CD14-positive monocyte (primary cell): Measurements from ENCODE around the gene DHRS12. TPM values are rescaled to one million over a fixed set of nuclear protein-coding genes. Genes with fewer than 3 reads are reported as not detected.

Experiments
- DNase-seq, 3 donors: peaks; one replicate each; pipeline ENCODE4 v3.0.0-alpha.2; 2011 to 2022
- H2AFZ ChIP-seq: 2 replicates; pipeline ENCODE4 v1.6.0; 2012; ENCODE audit warnings: mild to moderate bottlenecking, low read depth, low read length, inconsistent platforms; ENCODE audit not compliant: insufficient read depth, poor library complexity, severe bottlenecking
- H3K27ac ChIP-seq, 2 donors: 1 replicate in 1 of 2; 2 replicates in 1 of 2; pipeline ENCODE4 v1.5.1; 2012 to 2013; ENCODE audit warnings: low read length in 2 of 2, control low read depth in 1 of 2, inconsistent platforms in 1 of 2, low read depth in 1 of 2, mild to moderate bottlenecking in 1 of 2
- H3K27me3 ChIP-seq, 2 donors: one replicate each; pipeline versions ENCODE4 v1.6.0 to v1.6.1; 2011 to 2013; ENCODE audit warnings: low read length in 2 of 2; ENCODE audit not compliant: control insufficient read depth in 2 of 2, insufficient read depth in 2 of 2
- H3K36me3 ChIP-seq, 2 donors: replicated peaks in 1 of 2; 1 replicate in 1 of 2; 2 replicates in 1 of 2; pipeline versions ENCODE4 v1.5.1 to v1.6.1; 2012 to 2013; ENCODE audit warnings: low read length in 2 of 2, control low read depth in 1 of 2, inconsistent platforms in 1 of 2, mild to moderate bottlenecking in 1 of 2; ENCODE audit not compliant: insufficient read depth in 2 of 2, control insufficient read depth in 1 of 2
- H3K4me1 ChIP-seq, 2 donors: 1 replicate in 1 of 2; 2 replicates in 1 of 2; pipeline versions ENCODE4 v1.5.1 to v1.6.1; 2012 to 2013; ENCODE audit warnings: low read length in 2 of 2, control low read depth in 1 of 2, inconsistent platforms in 1 of 2, mild to moderate bottlenecking in 1 of 2, moderate library complexity in 1 of 2; ENCODE audit not compliant: insufficient read depth in 2 of 2, control insufficient read depth in 1 of 2
- H3K4me2 ChIP-seq: replicated peaks from 2 replicates; pipeline ENCODE3; 2012; ENCODE audit warnings: low read length, moderate library complexity, mild to moderate bottlenecking; ENCODE audit not compliant: poor library complexity, severe bottlenecking; ENCODE audit errors: extremely low read depth
- H3K4me3 ChIP-seq, 3 experiments: fragments of 200-600 bp in 1 of 3; sonication (generic) in 1 of 3; replicated peaks in 1 of 3; 1 replicate in 2 of 3; 2 replicates in 1 of 3; pipeline ENCODE4 v1.5.1; 2011 to 2013; ENCODE audit warnings: low read length in 3 of 3, mild to moderate bottlenecking in 3 of 3, control low read depth in 2 of 3, low read depth in 2 of 3, inconsistent platforms in 1 of 3, moderate library complexity in 1 of 3
- H3K79me2 ChIP-seq: 2 replicates; pipeline ENCODE4 v1.6.0; 2012; ENCODE audit warnings: mild to moderate bottlenecking, control low read depth, inconsistent platforms, low read length, moderate library complexity; ENCODE audit not compliant: insufficient read depth
- H3K9ac ChIP-seq: 2 replicates; pipeline ENCODE4 v1.6.0; 2017; ENCODE audit warnings: low read length, mild to moderate bottlenecking; ENCODE audit not compliant: insufficient read depth, poor library complexity, severe bottlenecking
- H3K9me3 ChIP-seq, 2 donors: replicated peaks in 1 of 2; 1 replicate in 1 of 2; 2 replicates in 1 of 2; pipeline versions ENCODE4 v1.5.1 to v1.6.1; 2012 to 2013; ENCODE audit warnings: low read length in 2 of 2, control low read depth in 1 of 2; ENCODE audit not compliant: control insufficient read depth in 1 of 2, insufficient read depth in 1 of 2
- H4K20me1 ChIP-seq: 2 replicates; pipeline ENCODE4 v1.6.0; 2012; ENCODE audit warnings: mild to moderate bottlenecking, low read length, control low read depth, moderate library complexity; ENCODE audit not compliant: insufficient read depth
- H3K27ac Mint-ChIP-seq, 7 donors: one replicate each; pipeline ENCODE4 v1.8.0; 2020; ENCODE audit warnings: mild to moderate bottlenecking in 7 of 7, mixed read lengths in 7 of 7, moderate library complexity in 6 of 7, inconsistent platforms in 2 of 7
- H3K27me3 Mint-ChIP-seq, 3 donors: one replicate each; pipeline ENCODE4 v1.8.0; 2021 to 2022; ENCODE audit warnings: low read depth in 3 of 3, mild to moderate bottlenecking in 3 of 3, mixed read lengths in 3 of 3, moderate library complexity in 3 of 3, inconsistent platforms in 1 of 3
- H3K36me3 Mint-ChIP-seq, 2 donors: one replicate each; pipeline ENCODE4 v1.8.0; 2020; ENCODE audit warnings: mixed read lengths in 2 of 2, inconsistent platforms in 1 of 2, mild to moderate bottlenecking in 1 of 2
- H3K4me1 Mint-ChIP-seq: one replicate; pipeline ENCODE4 v1.8.0; 2020; ENCODE audit warnings: mild to moderate bottlenecking, mixed read lengths
- H3K4me3 Mint-ChIP-seq, 2 donors: one replicate each; pipeline ENCODE4 v1.8.0; 2020; ENCODE audit warnings: mild to moderate bottlenecking in 2 of 2, mixed read lengths in 2 of 2, moderate library complexity in 1 of 2
- H3K9me3 Mint-ChIP-seq, 7 donors: one replicate each; pipeline ENCODE4 v1.8.0; 2020 to 2022; ENCODE audit warnings: mixed read lengths in 7 of 7, mild to moderate bottlenecking in 6 of 7, moderate library complexity in 6 of 7, inconsistent platforms in 2 of 7
- CTCF ChIP-seq: fragments of 200-600 bp; IDR thresholded peaks from one replicate; pipeline ENCODE4 v1.8.0; 2022; ENCODE audit warnings: antibody characterized with exemption, mild to moderate bottlenecking
- WGBS: methylation state at CpG from one replicate; pipeline ENCODE4 v1.1.5; 2013; ENCODE audit warnings: missing lambda C conversion rate; ENCODE audit not compliant: insufficient coverage; 5-methylcytosine and 5-hydroxymethylcytosine counted together
- intact Hi-C, 2 donors: fragments of 100-400 bp; cut with micrococcal nuclease; formaldehyde crosslinking; loops; one replicate each; pipeline versions ENCODE4 v1.15.0 to v1.15.1; 2023
- polyA plus RNA-seq, 3 donors: library from polyadenylated mRNA; depleted of rRNA in 1 of 3; unstranded in 2 of 3; stranded (reverse) in 1 of 3; fragments of 300-500 nt in 2 of 3; fragments of >200 nt in 1 of 3; fragmentation: Illumina TruSeq in 2 of 3; gene quantifications; 1 replicate in 2 of 3; 2 replicates in 1 of 3; pipeline ENCODE4 v1.2.3, GENCODE V29; 2012 to 2021

DHRS12 gene
- polyA plus RNA-seq, 3 donors: 7.6 to 20.2 (median 20.0) TPM

GRCh38 chr13:51817717-51818116 is 13.8 kb upstream of the DHRS12 start:
- Histone ChIP-seq H4K20me1 (no peaks in the 10 kb centered on the region), H3K9ac (no peak overlapping the region), H3K79me2 (no peaks in the 10 kb centered on the region), H3K9me3 (no peaks in the 10 kb centered on the region), H3K36me3 (no peaks in the 10 kb centered on the region), H3K27me3 (no peaks in the 10 kb centered on the region), H3K4me3 (no peak overlapping the region), H3K4me2 (no peak overlapping the region), H3K27ac (no peak overlapping the region), H2AFZ (peak overlapping the region; percentile 10), H3K4me1 (peaks cover 56 to 67% of the 10 kb centered on the region in 2 donors)
- peak overlapping the region in 3 of 7 donors; percentile 18 to 59 (median 47) for H3K27ac Mint-ChIP-seq
- H3K36me3 Mint-ChIP-seq: peaks cover 0 to 1% of the 10 kb centered on the region in 2 donors
- no peak for DNase-seq
- no peak overlapping the region for H3K4me3 Mint-ChIP-seq
- no peak for TF ChIP-seq CTCF
- peaks cover 0 to 3% (median 2%) of the 10 kb centered on the region in 3 donors for H3K27me3 Mint-ChIP-seq
- intact Hi-C loops: no loop called here
- H3K4me1 Mint-ChIP-seq: peaks cover 77% of the 10 kb centered on the region
- no peaks in the 10 kb centered on the region for H3K9me3 Mint-ChIP-seq
- WGBS: 94% methylated on average over 7 of the region's 8 CpGs

- Histone ChIP-seq H3K79me2 (no peaks in the 10 kb centered on the region), H3K27ac (no peak overlapping the region), H3K4me1 (peaks cover 53 to 67% of the 10 kb centered on the region in 2 donors), H3K9me3 (no peaks in the 10 kb centered on the region), H3K36me3 (no peaks in the 10 kb centered on the region), H3K9ac (no peak overlapping the region), H3K27me3 (no peaks in the 10 kb centered on the region), H3K4me2 (no peak overlapping the region), H3K4me3 (no peak overlapping the region), H2AFZ (no peak overlapping the region), H4K20me1 (no peaks in the 10 kb centered on the region)
- Mint-ChIP-seq H3K27ac (peak overlapping the region in 3 of 7 donors; percentile 34 to 52 (median 42)), H3K27me3 (peaks cover 0 to 3% (median 2%) of the 10 kb centered on the region in 3 donors), H3K9me3 (no peaks in the 10 kb centered on the region), H3K4me3 (no peak overlapping the region), H3K36me3 (peaks cover 0 to 1% of the 10 kb centered on the region in 2 donors), H3K4me1 (peaks cover 76% of the 10 kb centered on the region)
- no peak for DNase-seq
- intact Hi-C loops: no loop called here
- 94% methylated on average over 17 of the region's 19 CpGs for WGBS
- TF ChIP-seq CTCF: no peak
Measured at GRCh38 chr13:51816604-51817249, 12.8 kb upstream of the DHRS12 start.
